ENCODE results near the gene ZNF275.

GRCh38 chrX:153320555-153321184 is 13.3 kb upstream of the ZNF275 start:
- no peak for TF ChIP-seq CTCF (IDR thresholded peaks at IDR 0.05)
- TF ChIP-seq REST (IDR thresholded peaks at IDR 0.05; ENCODE audit: insufficient read depth in 1 of 2, low read depth in 2 of 2, low read length in 1 of 2) = no peak

All from Panc1 (cell line).